ENCODE data around the gene PGP. TPM values are rescaled to one million over a fixed set of nuclear protein-coding genes. Genes with fewer than 3 reads are reported as not detected.

PGP gene
- total RNA-seq, 1 experiment from 2014 or later, result 38.3 TPM

GRCh38 chr16:2233046-2233775 lies 18.6 kb upstream of the PGP start:
- H3K9ac ChIP-seq (ENCODE audit: extremely low read depth, insufficient read length, low read length), result no peak overlapping the region
- peaks cover 2% of the 10 kb centered on the region; the same call in 1 of the 2 replicates for H3K27me3 ChIP-seq (ENCODE audit: insufficient read depth, low read length)
- H3K23ac ChIP-seq (ENCODE audit: insufficient read length, low read depth, low read length), result no peak overlapping the region
- H3K18ac ChIP-seq (ENCODE audit: insufficient read length, low read depth, low read length), result no peak overlapping the region
- H3K79me2 ChIP-seq (ENCODE audit: insufficient read depth, low read length), result no peaks in the 10 kb centered on the region
- H2AFZ ChIP-seq (ENCODE audit: low read length), result no peak overlapping the region
- Mint-ChIP-seq H3K27ac (no peak overlapping the region), H3K4me1 (no peaks in the 10 kb centered on the region), H3K9me3 (no peaks in the 10 kb centered on the region), H3K36me3 (ENCODE audit: insufficient read depth in 1 of 3, low read depth in 3 of 3) (peaks cover 2 to 28% (median 18%) of the 10 kb centered on the region in 3 experiments; a peak in 6 of 7 replicates), H3K4me3 (no peak overlapping the region), H3K27me3 (ENCODE audit: low read depth) (peaks cover 15% of the 10 kb centered on the region)
- no CpG with 5 or more reads among the region's 28 CpGs for WGBS (ENCODE audit: extremely low coverage, insufficient read length, low lambda C conversion rate)
- H3K14ac ChIP-seq (ENCODE audit: insufficient read depth, low read length), result no peak overlapping the region
- no peak overlapping the region for H2BK5ac ChIP-seq (ENCODE audit: insufficient read length, low read length)
- H3K23me2 ChIP-seq (ENCODE audit: insufficient read length, low read depth, low read length, poor library complexity, severe bottlenecking), result peaks cover 13% of the 10 kb centered on the region
- no peak overlapping the region for H4K91ac ChIP-seq (ENCODE audit: insufficient read length, low read depth, low read length)
- no peak overlapping the region for H2AK5ac ChIP-seq (ENCODE audit: insufficient read length, low read length)
- H3T11ph ChIP-seq (ENCODE audit: low read length), result no peak overlapping the region
- no peak overlapping the region for H4K5ac ChIP-seq (ENCODE audit: insufficient read length, low read depth, low read length)
- H3K4me1 ChIP-seq (ENCODE audit: insufficient read depth, low read length), result no peaks in the 10 kb centered on the region
- H3K79me1 ChIP-seq (ENCODE audit: insufficient read depth, low read depth, low read length, poor library complexity, severe bottlenecking), result no peaks in the 10 kb centered on the region
- H3K9me3 ChIP-seq (ENCODE audit: control insufficient read depth, low read depth, low read length), result no peaks in the 10 kb centered on the region
- H2BK20ac ChIP-seq (ENCODE audit: low read depth, low read length, poor library complexity, severe bottlenecking), result no peak overlapping the region
- no peak overlapping the region for H3K27ac ChIP-seq (ENCODE audit: insufficient read length, low read depth, low read length)
- no peak for DNase-seq
- no peak for TF ChIP-seq CTCF (conservative IDR thresholded peaks at IDR 0.05)
- H2BK15ac ChIP-seq (ENCODE audit: low read depth, low read length), result no peak overlapping the region
- H2BK120ac ChIP-seq (ENCODE audit: low read depth, low read length, poor library complexity, severe bottlenecking), result no peak overlapping the region
- no peak overlapping the region for H3K4me2 ChIP-seq (ENCODE audit: insufficient read depth, insufficient read length, low read length)
- no peaks in the 10 kb centered on the region for H4K20me1 ChIP-seq (ENCODE audit: control insufficient read depth, insufficient read depth, insufficient read length)
- no peak overlapping the region for H3K4ac ChIP-seq (ENCODE audit: low read depth, low read length)
- H2BK12ac ChIP-seq (ENCODE audit: insufficient read length, low read depth, low read length), result no peak overlapping the region
- no peak overlapping the region for H3K56ac ChIP-seq (ENCODE audit: insufficient read length, low read depth, low read length)
- no peak overlapping the region for H4K8ac ChIP-seq (replicated peaks; ENCODE audit: insufficient read length, low read depth, low read length)

All from H9 (cell line).